ENCODE data around the gene ZNF322. TPM values are rescaled to one million over a fixed set of nuclear protein-coding genes. Genes with fewer than 3 reads are reported as not detected.

Gene ZNF322
- total RNA-seq, 1 experiment from 2014 or later = 39.1 TPM

DNA sequence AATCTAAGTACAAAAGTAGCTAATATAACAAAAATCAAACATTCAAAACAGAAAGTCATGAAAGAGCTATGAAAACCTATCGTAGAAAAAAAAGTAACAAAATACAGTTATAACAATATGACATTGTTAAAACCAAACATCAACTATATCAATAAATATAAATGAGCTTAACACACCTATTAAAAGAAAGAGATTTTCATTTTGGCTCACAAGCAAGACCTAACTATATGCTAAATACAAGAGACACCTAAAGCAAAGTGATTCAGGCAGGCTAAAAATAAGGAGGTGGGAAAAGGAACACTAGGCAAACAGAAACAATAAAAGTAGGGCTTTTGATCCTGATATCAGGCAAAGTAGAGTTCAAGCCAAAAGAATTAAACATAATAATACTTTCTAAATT is 13.5 kb downstream of the ZNF322 start:
- Histone ChIP-seq H3K4me1 (ENCODE audit: insufficient read depth, low read length) (no peaks in the 10 kb centered on the region), H4K5ac (ENCODE audit: insufficient read length, low read depth, low read length) (no peak overlapping the region), H4K91ac (ENCODE audit: insufficient read length, low read depth, low read length) (no peak overlapping the region), H2BK12ac (ENCODE audit: insufficient read length, low read depth, low read length) (no peak overlapping the region), H3K18ac (ENCODE audit: insufficient read length, low read depth, low read length) (no peak overlapping the region), H3K14ac (ENCODE audit: insufficient read depth, low read length) (no peak overlapping the region), H3K4me2 (ENCODE audit: insufficient read depth, insufficient read length, low read length) (no peak overlapping the region), H2BK120ac (ENCODE audit: low read depth, low read length, poor library complexity, severe bottlenecking) (no peak overlapping the region), H3K56ac (ENCODE audit: insufficient read length, low read depth, low read length) (no peak overlapping the region), H3K79me1 (ENCODE audit: insufficient read depth, low read depth, low read length, poor library complexity, severe bottlenecking) (peaks cover 2% of the 10 kb centered on the region), H3K27ac (ENCODE audit: insufficient read length, low read depth, low read length) (no peak overlapping the region), H2AFZ (ENCODE audit: low read length) (no peak overlapping the region), H4K8ac (replicated peaks; ENCODE audit: insufficient read length, low read depth, low read length) (no peak overlapping the region), H3K23me2 (ENCODE audit: insufficient read length, low read depth, low read length, poor library complexity, severe bottlenecking) (no peaks in the 10 kb centered on the region), H2BK15ac (ENCODE audit: low read depth, low read length) (no peak overlapping the region), H2BK5ac (ENCODE audit: insufficient read length, low read length) (no peak overlapping the region), H2BK20ac (ENCODE audit: low read depth, low read length, poor library complexity, severe bottlenecking) (no peak overlapping the region), H3K27me3 (ENCODE audit: insufficient read depth, low read length) (no peaks in the 10 kb centered on the region), H3K4ac (ENCODE audit: low read depth, low read length) (no peak overlapping the region), H3T11ph (ENCODE audit: low read length) (no peak overlapping the region), H4K20me1 (ENCODE audit: control insufficient read depth, insufficient read depth, insufficient read length) (no peaks in the 10 kb centered on the region), H2AK5ac (ENCODE audit: insufficient read length, low read length) (no peak overlapping the region), H3K9ac (ENCODE audit: extremely low read depth, insufficient read length, low read length) (no peak overlapping the region), H3K79me2 (ENCODE audit: insufficient read depth, low read length) (no peaks in the 10 kb centered on the region; the same call in 1 of the 2 replicates), H3K9me3 (ENCODE audit: control insufficient read depth, low read depth, low read length) (no peaks in the 10 kb centered on the region), H3K23ac (ENCODE audit: insufficient read length, low read depth, low read length) (no peak overlapping the region)
- Mint-ChIP-seq H3K4me3 (no peak overlapping the region), H3K4me1 (no peaks in the 10 kb centered on the region), H3K27ac (no peak overlapping the region), H3K36me3 (ENCODE audit: insufficient read depth in 1 of 3, low read depth in 3 of 3) (peaks cover 40 to 44% (median 41%) of the 10 kb centered on the region in 3 experiments), H3K9me3 (peaks cover 0 to 8% of the 10 kb centered on the region in 2 experiments; a peak in 3 of 5 replicates), H3K27me3 (ENCODE audit: low read depth) (no peaks in the 10 kb centered on the region)
- TF ChIP-seq, protein P1, sequence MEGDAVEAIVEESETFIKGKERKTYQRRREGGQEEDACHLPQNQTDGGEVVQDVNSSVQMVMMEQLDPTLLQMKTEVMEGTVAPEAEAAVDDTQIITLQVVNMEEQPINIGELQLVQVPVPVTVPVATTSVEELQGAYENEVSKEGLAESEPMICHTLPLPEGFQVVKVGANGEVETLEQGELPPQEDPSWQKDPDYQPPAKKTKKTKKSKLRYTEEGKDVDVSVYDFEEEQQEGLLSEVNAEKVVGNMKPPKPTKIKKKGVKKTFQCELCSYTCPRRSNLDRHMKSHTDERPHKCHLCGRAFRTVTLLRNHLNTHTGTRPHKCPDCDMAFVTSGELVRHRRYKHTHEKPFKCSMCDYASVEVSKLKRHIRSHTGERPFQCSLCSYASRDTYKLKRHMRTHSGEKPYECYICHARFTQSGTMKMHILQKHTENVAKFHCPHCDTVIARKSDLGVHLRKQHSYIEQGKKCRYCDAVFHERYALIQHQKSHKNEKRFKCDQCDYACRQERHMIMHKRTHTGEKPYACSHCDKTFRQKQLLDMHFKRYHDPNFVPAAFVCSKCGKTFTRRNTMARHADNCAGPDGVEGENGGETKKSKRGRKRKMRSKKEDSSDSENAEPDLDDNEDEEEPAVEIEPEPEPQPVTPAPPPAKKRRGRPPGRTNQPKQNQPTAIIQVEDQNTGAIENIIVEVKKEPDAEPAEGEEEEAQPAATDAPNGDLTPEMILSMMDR (conservative IDR thresholded peaks at IDR 0.05) = no peak
- no peak for DNase-seq
- WGBS (ENCODE audit: extremely low coverage, insufficient read length, low lambda C conversion rate) = no CpG with 5 or more reads among the region's 1 CpG
